ENCODE measurements around the gene OXGR1. TPM values are rescaled to one million over a fixed set of nuclear protein-coding genes. Genes with fewer than 3 reads are reported as not detected.

Gene OXGR1
- total and polyA plus RNA-seq, 2 of the 8 experiments (the other 6 are each of a cell fraction or from before 2014, with no cell fraction given): 0.34 to 1.8 TPM

GRCh38 chr13:96994858-96995243 lies 575 bp upstream of the OXGR1 start:
- POLR2A ChIA-PET (ENCODE audit: partially characterized antibody): no interaction called here
- 61% methylated on average over 10 of the region's 10 CpGs; no CpG with 5 or more reads in 1 of the 2 experiments for WGBS, 2 experiments (ENCODE audit: extremely low coverage in 1 of 2, insufficient coverage in 1 of 2, insufficient read length in 1 of 2, insufficient replicate concordance in 2 of 2, low coverage in 1 of 2, low lambda C conversion rate in 2 of 2, missing lambda C conversion rate in 1 of 2)
- no peak for DNase-seq (ENCODE audit: low read depth in 1 of 2, low spot score in 2 of 2)

More at GRCh38 chr13:96994858-96995243, 575 bp upstream of the OXGR1 start:
- Histone ChIP-seq H3K9ac (replicated peaks in 1 of 4; ENCODE audit: extremely low read depth in 1 of 4, low read depth in 3 of 4, low read length in 3 of 4) (no peak overlapping the region), H3K4ac (replicated peaks; ENCODE audit: insufficient read length, low read depth, low read length) (no peak overlapping the region), H3K27ac (ENCODE audit: low read depth, low read length) (no peak overlapping the region), H3K9me3 (ENCODE audit: insufficient read depth in 2 of 2, low read depth in 1 of 2, low read length in 1 of 2) (no peaks in the 10 kb centered on the region), H3K27me3 (replicated peaks in 1 of 4; ENCODE audit: control insufficient read depth in 3 of 4, extremely low read depth in 1 of 4, insufficient read depth in 3 of 4, low read length in 3 of 4) (peaks cover 14 to 72% (median 58%) of the 10 kb centered on the region in 4 experiments), H3K56ac (replicated peaks; ENCODE audit: insufficient read length, low read depth, low read length) (no peak overlapping the region), H2BK120ac (replicated peaks; ENCODE audit: low read depth, low read length) (no peak overlapping the region), H3K23ac (ENCODE audit: insufficient read length) (no peak overlapping the region), H2BK12ac (ENCODE audit: low read depth, low read length) (no peak overlapping the region), H3K4me2 (ENCODE audit: insufficient read depth in 1 of 2, low read depth in 2 of 2, low read length in 2 of 2) (peak overlapping the region; percentile 80 to 85), H4K5ac (ENCODE audit: insufficient read length, low read depth, low read length) (no peak overlapping the region), H4K8ac (ENCODE audit: extremely low read depth, insufficient read depth, low read length) (no peak overlapping the region), H3K79me2 (ENCODE audit: control insufficient read depth in 1 of 2, insufficient read depth in 2 of 2, low read length in 2 of 2) (no peaks in the 10 kb centered on the region), H3K18ac (ENCODE audit: extremely low read depth, low read length) (no peak overlapping the region), H3K23me2 (ENCODE audit: low read depth, low read length) (peaks cover 5% of the 10 kb centered on the region; the same call in 1 of the 2 replicates), H3K4me1 (replicated peaks in 1 of 4; ENCODE audit: control insufficient read depth in 3 of 4, insufficient read depth in 4 of 4, low read length in 3 of 4) (peaks cover 0 to 4% (median 1%) of the 10 kb centered on the region in 4 experiments; a peak in 2 of 7 replicates), H3K14ac (ENCODE audit: insufficient read length) (no peak overlapping the region), H4K20me1 (replicated peaks in 1 of 2; ENCODE audit: control insufficient read depth in 1 of 2, insufficient read depth in 2 of 2, low read length in 2 of 2) (peaks cover 0 to 2% of the 10 kb centered on the region in 2 experiments), H2BK20ac (ENCODE audit: low read length) (no peak overlapping the region), H2BK5ac (ENCODE audit: low read depth, low read length) (no peak overlapping the region), H2AFZ (ENCODE audit: low read length) (0 out of 2 replicates have a peak overlapping the region, but pooled peaks have one; percentile 7), H3K79me1 (ENCODE audit: low read depth, low read length) (no peaks in the 10 kb centered on the region), H3K36me3 (ENCODE audit: control insufficient read depth in 2 of 4, insufficient read depth in 4 of 4, low read length in 3 of 4) (no peaks in the 10 kb centered on the region), H4K91ac (replicated peaks; ENCODE audit: insufficient read length, low read length) (no peak overlapping the region), H2AK5ac (ENCODE audit: low read depth, low read length) (no peak overlapping the region), H3K4me3 (ENCODE audit: extremely low read depth in 1 of 4, insufficient read depth in 2 of 4, low read depth in 3 of 4, low read length in 4 of 4) (peak overlapping the region; percentile 51 to 72 (median 66); a peak in 6 of 8 replicates), H2BK15ac (ENCODE audit: low read length) (no peak overlapping the region)
- FAIRE-seq: peak; percentile 52
- no peak for TF ChIP-seq ATF2 (IDR thresholded peaks at IDR 0.05; ENCODE audit: low read length)
- no peak for TF ChIP-seq CBX5 (IDR thresholded peaks at IDR 0.05; ENCODE audit: low read depth, low read length)
- TF ChIP-seq SUZ12 (IDR thresholded peaks at IDR 0.05; ENCODE audit: low read length): peak; percentile 17; the same call in 1 of the 2 replicates
- no peak for TF ChIP-seq ZNF274 (IDR thresholded peaks at IDR 0.05; ENCODE audit: borderline replicate concordance, extremely low read depth, low read length)
- CTCF ChIA-PET (ENCODE audit: partially characterized antibody): no interaction called here
